HFF-Myc (cell line): Measurements from ENCODE around the gene C6orf62.
"Not testable (repeated sequence)": the region's sequence is repeated elsewhere in the genome, so short reads cannot be mapped to it uniquely, and the experiment has no call there.

Source experiments
- DNase-seq: peaks from one replicate; pipeline ENCODE4 v3.0.0-alpha.2; 2011; ENCODE audit warnings: low read depth; ENCODE audit errors: extremely low read depth
- H3K4me3 ChIP-seq: replicated peaks from 2 replicates; pipeline ENCODE4 v1.5.1; 2011; ENCODE audit warnings: low read depth, mild to moderate bottlenecking, control low read depth, low read length
- CTCF ChIP-seq: IDR thresholded peaks from 2 replicates; pipeline ENCODE4 v1.5.1; 2012; ENCODE audit warnings: mild to moderate bottlenecking, low read depth, low read length, control low read depth; ENCODE audit errors: missing control alignments

The C6orf62 gene

DNA sequence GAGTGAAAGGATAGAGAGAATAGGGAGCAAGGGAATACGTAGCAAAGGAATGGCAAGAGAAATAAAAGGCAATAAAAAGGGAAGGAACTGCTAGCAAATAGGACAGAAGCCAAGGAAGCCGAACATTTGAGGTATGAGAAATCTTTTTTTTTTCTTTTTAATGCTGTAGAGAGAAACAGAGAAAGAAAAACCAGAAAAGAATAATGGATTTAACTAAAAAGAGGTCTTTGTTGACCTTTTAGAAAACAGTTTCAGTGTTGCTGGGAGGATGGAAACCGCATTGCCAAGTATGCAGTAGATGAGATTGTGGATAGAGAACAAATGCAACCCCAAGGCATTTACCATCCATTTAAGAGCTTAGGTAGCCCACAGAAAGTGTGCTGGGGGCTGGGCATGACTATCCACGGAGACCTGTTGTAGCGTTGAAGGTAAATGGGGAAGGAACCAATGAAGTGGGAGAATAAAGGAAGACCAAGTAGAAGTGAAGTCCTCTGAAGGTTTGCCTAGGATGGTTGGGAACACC lies 23.3 kb upstream of the C6orf62 start:
- no peak for TF ChIP-seq CTCF
- no peak for DNase-seq
- H3K4me3 ChIP-seq, result 0 out of 2 replicates have a peak overlapping the region, but pooled peaks have one; percentile 14

- H3K4me3 ChIP-seq, result no peak overlapping the region
- TF ChIP-seq CTCF, result no peak
- no peak for DNase-seq
Observed at GRCh38 chr6:24740861-24741260, 21.9 kb upstream of the C6orf62 start.

GRCh38 chr6:24738741-24739140 lies 19.8 kb upstream of the C6orf62 start:
- TF ChIP-seq CTCF, result no peak
- no peak overlapping the region for H3K4me3 ChIP-seq
- no peak for DNase-seq

GRCh38 chr6:24734710-24735109 lies 15.8 kb upstream of the C6orf62 start:
- not testable (repeated sequence) for H3K4me3 ChIP-seq, DNase-seq

DNA sequence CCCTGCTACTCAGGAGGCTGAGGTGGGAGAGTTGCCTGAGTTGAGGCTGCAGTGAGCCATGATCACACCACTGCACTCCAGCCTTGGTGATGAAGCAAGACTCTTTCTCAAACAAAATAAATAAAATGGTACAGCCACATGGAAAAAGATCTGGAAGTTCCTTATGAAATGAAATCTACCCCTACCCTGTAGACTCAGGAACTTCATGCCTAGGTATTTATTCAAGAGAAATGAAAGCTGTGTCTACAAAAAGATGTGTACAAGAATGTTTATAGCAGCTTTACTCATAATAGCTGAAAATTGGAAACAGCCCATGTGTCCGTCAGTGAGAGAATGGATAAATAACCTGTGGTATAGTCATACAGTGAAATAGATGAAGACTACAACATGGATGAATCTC lies 15.2 kb upstream of the C6orf62 start:
- no peak for DNase-seq
- no peak overlapping the region for H3K4me3 ChIP-seq
- no peak for TF ChIP-seq CTCF

DNA sequence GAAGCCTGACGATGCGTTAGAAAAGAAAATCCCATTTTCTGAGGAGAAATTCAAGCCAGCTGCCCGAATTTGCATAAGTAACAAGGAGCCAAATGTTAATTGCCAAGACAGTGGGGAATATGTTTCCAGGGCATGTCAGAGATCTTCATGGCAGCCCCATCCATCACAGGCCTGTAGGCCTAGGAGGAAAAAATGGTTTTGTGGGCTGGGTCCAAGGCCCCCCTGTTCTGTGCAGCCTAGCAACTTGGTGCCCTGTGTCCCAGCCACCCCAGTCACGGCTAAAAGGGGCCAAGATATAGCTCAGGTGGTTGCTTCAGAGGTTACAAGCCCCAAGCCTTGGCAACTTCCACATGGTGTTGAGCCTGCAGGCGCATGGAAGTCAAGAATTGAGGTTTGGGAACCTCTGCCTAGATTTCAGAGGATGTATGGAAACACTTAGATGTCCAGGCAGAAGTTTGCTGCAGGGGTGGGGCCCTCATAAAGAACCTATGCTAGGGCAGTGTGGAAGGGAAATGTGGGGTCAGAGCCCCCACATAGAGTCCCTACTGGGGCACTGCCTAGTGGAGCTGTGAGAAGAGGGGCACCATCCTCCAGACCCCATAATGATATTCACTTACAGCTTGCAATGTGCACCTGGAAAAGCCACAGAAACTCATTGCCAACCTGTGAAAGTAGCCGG lies 12.6 kb upstream of the C6orf62 start:
- not testable (repeated sequence) for DNase-seq, H3K4me3 ChIP-seq

GRCh38 chr6:24730653-24731052 lies 11.7 kb upstream of the C6orf62 start:
- not testable (repeated sequence) for H3K4me3 ChIP-seq, DNase-seq

GRCh38 chr6:24723270-24723669 lies 4.3 kb upstream of the C6orf62 start:
- DNase-seq, result peak; percentile 38
- no peak for TF ChIP-seq CTCF
- no peak overlapping the region for H3K4me3 ChIP-seq
